Endothelial cell of umbilical vein (primary cell): ENCODE measurements around the gene HIVEP1.
"Not testable (repeated sequence)": the region's sequence is repeated elsewhere in the genome, so short reads cannot be mapped to it uniquely, and the experiment has no call there.

Experiments used
- CTCF ChIP-seq, 2 donors: IDR thresholded peaks; 1 replicate in 1 of 2; 2 replicates in 1 of 2; pipeline ENCODE4 v1.5.1; 2011; ENCODE audit warnings: low read length in 2 of 2, mild to moderate bottlenecking in 2 of 2, moderate library complexity in 2 of 2, control low read depth in 1 of 2, inconsistent platforms in 1 of 2, low read depth in 1 of 2; ENCODE audit not compliant: insufficient read depth in 1 of 2; ENCODE audit errors: extremely low read depth in 1 of 2
- EZH2 ChIP-seq: IDR thresholded peaks from 2 replicates; pipeline ENCODE4 v1.6.1; 2012; ENCODE audit warnings: borderline replicate concordance, low read depth, mild to moderate bottlenecking, moderate library complexity, low read length, inconsistent platforms; ENCODE audit not compliant: severe bottlenecking
- FOS ChIP-seq: IDR thresholded peaks from 2 replicates; pipeline ENCODE4 v1.6.1; 2011; ENCODE audit warnings: mild to moderate bottlenecking, low read length, moderate library complexity, borderline replicate concordance; ENCODE audit not compliant: insufficient read depth
- GATA2 ChIP-seq: IDR thresholded peaks from 2 replicates; pipeline ENCODE4 v1.7.0; 2011; ENCODE audit warnings: low read depth, mild to moderate bottlenecking, moderate library complexity, mixed read lengths, low read length; ENCODE audit not compliant: insufficient read length, insufficient read depth
- JUN ChIP-seq: IDR thresholded peaks from 2 replicates; pipeline ENCODE4 v1.6.1; 2011; ENCODE audit warnings: borderline replicate concordance, low read depth; ENCODE audit not compliant: insufficient read length, insufficient read depth
- MYC ChIP-seq: IDR thresholded peaks from one replicate; pipeline ENCODE4 v1.6.1; 2011; ENCODE audit warnings: mild to moderate bottlenecking, low read depth, low read length
- POLR2A ChIP-seq: IDR thresholded peaks from 2 replicates; pipeline ENCODE4 v1.6.1; 2012; ENCODE audit warnings: low read depth, mild to moderate bottlenecking, control low read depth, low read length
- POLR2AphosphoS5 ChIP-seq: IDR thresholded peaks from 2 replicates; pipeline ENCODE4 v1.6.1; 2012; ENCODE audit warnings: low read depth, mild to moderate bottlenecking, control low read depth, low read length, moderate library complexity; ENCODE audit not compliant: insufficient read depth
- TF ChIP-seq, protein P1 (sequence below): IDR thresholded peaks from 2 replicates; pipeline ENCODE4 v1.6.1; 2011; ENCODE audit not compliant: insufficient read depth, insufficient read length

DNA sequence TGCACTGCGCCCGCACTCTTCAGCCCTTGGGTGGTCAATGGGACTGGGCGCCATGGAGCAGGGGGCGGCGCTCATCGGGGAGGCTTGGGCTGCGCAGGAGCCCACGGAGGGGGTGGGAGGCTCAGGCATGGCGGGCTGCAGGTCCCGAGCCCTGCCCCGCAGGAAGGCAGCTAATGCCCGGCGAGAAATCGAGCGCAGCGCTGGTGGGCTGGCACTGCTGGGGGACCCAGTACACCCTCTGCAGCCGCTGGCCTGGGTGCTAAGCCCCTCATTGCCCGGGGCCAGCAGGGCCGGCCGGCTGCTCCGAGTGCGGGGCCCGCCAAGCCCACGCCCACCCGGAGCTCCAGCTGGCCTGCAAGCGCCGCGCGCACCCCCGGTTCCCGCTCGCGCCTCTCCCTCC, 96.3 kb downstream of the HIVEP1 start:
- TF ChIP-seq POLR2A; EZH2; POLR2AphosphoS5; CTCF (IDR thresholded peaks at IDR 0.05; ENCODE audit: extremely low read depth in 1 of 2, insufficient read depth in 1 of 2, low read depth in 1 of 2, low read length in 2 of 2); JUN; MYC; GATA2; FOS: not testable (repeated sequence)
- TF ChIP-seq, protein P1, sequence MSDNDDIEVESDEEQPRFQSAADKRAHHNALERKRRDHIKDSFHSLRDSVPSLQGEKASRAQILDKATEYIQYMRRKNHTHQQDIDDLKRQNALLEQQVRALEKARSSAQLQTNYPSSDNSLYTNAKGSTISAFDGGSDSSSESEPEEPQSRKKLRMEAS = not testable (repeated sequence)
